Measurements from ENCODE around the gene YJU2.

The YJU2 gene

DNA sequence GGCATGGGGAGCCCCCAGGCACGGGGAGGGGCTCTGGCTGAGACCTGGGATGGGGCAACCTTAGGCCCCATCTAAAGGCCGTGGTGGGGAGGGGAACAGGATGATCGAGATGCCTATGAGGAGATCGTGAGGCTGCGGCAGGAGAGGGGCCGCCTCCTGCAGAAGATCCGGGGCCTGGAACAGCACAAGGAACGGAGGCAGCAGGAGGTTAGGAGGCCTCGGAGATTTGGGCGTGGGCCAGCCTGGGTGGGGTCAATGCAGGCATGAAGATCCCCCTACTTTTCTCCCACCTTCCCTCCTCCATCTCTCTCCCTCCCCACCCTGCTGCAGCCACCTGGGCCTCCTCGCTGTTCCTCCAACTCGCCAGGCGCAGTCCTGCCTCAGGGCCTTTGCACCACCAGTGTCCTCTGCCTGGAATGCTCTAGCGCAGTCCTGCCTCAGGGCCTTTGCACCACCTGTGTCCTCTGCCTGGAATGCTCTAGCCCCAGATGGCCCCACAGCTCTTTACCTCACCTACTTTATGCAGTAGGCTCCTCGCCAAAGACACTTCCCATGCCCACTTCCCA, 36.6 kb upstream of the YJU2 start:
- Histone ChIP-seq H2AFZ (ENCODE audit: low read length) (no peak overlapping the region), H4K20me1 (ENCODE audit: insufficient read depth, low read length) (no peaks in the 10 kb centered on the region)
- TF ChIP-seq, protein P1, sequence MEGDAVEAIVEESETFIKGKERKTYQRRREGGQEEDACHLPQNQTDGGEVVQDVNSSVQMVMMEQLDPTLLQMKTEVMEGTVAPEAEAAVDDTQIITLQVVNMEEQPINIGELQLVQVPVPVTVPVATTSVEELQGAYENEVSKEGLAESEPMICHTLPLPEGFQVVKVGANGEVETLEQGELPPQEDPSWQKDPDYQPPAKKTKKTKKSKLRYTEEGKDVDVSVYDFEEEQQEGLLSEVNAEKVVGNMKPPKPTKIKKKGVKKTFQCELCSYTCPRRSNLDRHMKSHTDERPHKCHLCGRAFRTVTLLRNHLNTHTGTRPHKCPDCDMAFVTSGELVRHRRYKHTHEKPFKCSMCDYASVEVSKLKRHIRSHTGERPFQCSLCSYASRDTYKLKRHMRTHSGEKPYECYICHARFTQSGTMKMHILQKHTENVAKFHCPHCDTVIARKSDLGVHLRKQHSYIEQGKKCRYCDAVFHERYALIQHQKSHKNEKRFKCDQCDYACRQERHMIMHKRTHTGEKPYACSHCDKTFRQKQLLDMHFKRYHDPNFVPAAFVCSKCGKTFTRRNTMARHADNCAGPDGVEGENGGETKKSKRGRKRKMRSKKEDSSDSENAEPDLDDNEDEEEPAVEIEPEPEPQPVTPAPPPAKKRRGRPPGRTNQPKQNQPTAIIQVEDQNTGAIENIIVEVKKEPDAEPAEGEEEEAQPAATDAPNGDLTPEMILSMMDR (IDR thresholded peaks at IDR 0.05; ENCODE audit: low read length), result no peak
- TF ChIP-seq EZH2phosphoT487 (IDR thresholded peaks at IDR 0.05; ENCODE audit: low read length), result no peak
- TF ChIP-seq EZH2 (optimal IDR thresholded peaks at IDR 0.05; ENCODE audit: low read depth, low read length), result no peak

GRCh38 chr19:4213116-4213515, 33.8 kb upstream of the YJU2 start:
- Histone ChIP-seq H3K9me2 (replicated peaks; ENCODE audit: insufficient read depth, low read length) (no peaks in the 10 kb centered on the region), H3F3A (ENCODE audit: insufficient read depth, low read length) (no peaks in the 10 kb centered on the region), H4K20me1 (ENCODE audit: insufficient read depth, low read length) (no peaks in the 10 kb centered on the region), H3K4me1 (ENCODE audit: low read length) (no peaks in the 10 kb centered on the region), H3K79me2 (ENCODE audit: low read length) (no peaks in the 10 kb centered on the region), H3K36me3 (replicated peaks; ENCODE audit: insufficient read depth, low read length) (no peaks in the 10 kb centered on the region), H3K4me3 (ENCODE audit: low read length) (no peak overlapping the region), H3K27me3 (replicated peaks; ENCODE audit: insufficient read depth, low read length) (peaks cover 80% of the 10 kb centered on the region), H3K9me3 (replicated peaks; ENCODE audit: insufficient read depth, low read length) (no peaks in the 10 kb centered on the region), H3K4me2 (ENCODE audit: low read depth, low read length) (no peak overlapping the region), H3K9ac (ENCODE audit: low read length) (no peak overlapping the region), H3K27ac (ENCODE audit: low read length) (no peak overlapping the region), H2AFZ (ENCODE audit: low read length) (no peak overlapping the region)
- DNase-seq, result no peak
- no peak for TF ChIP-seq EZH2phosphoT487 (IDR thresholded peaks at IDR 0.05; ENCODE audit: low read length)
- TF ChIP-seq, protein P1 (IDR thresholded peaks at IDR 0.05; ENCODE audit: low read length), result no peak
- TF ChIP-seq EZH2 (optimal IDR thresholded peaks at IDR 0.05; ENCODE audit: low read depth, low read length), result no peak

More for the DNA sequence above, 36.6 kb upstream of the YJU2 start:
- no peak overlapping the region for H3K4me2 ChIP-seq (ENCODE audit: low read depth, low read length)
- H3K9ac ChIP-seq (ENCODE audit: low read length), result no peak overlapping the region
- H3K9me3 ChIP-seq (replicated peaks; ENCODE audit: insufficient read depth, low read length), result no peaks in the 10 kb centered on the region
- no peaks in the 10 kb centered on the region for H3K36me3 ChIP-seq (replicated peaks; ENCODE audit: insufficient read depth, low read length)
- H3K79me2 ChIP-seq (ENCODE audit: low read length), result no peaks in the 10 kb centered on the region
- H3K4me3 ChIP-seq (ENCODE audit: low read length), result no peak overlapping the region
- no peaks in the 10 kb centered on the region for H3K4me1 ChIP-seq (ENCODE audit: low read length)
- H3K9me2 ChIP-seq (replicated peaks; ENCODE audit: insufficient read depth, low read length), result no peaks in the 10 kb centered on the region
- H3F3A ChIP-seq (ENCODE audit: insufficient read depth, low read length), result no peaks in the 10 kb centered on the region
- DNase-seq, result no peak
- peaks cover 84% of the 10 kb centered on the region for H3K27me3 ChIP-seq (replicated peaks; ENCODE audit: insufficient read depth, low read length)
- no peak overlapping the region for H3K27ac ChIP-seq (ENCODE audit: low read length)

DNA sequence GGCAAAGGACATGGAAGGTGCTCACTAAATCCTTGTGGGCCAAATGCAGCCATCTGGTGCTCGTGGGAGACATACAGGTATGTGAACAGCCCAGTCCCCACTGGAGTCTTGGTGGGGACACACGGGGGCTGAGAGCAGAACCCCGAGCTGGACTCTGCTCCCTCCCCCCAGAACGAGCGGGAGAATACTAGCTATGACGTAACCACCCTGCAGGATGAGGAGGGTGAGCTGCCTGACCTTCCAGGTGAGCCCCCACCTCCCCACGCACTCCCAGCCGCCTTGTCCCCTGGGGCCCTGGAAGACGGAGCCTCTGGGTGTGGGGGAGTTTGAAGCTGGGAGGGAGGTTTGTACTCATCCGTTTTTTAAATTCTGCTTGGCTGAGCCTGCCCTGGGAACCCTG, 31.1 kb upstream of the YJU2 start:
- H3K4me2 ChIP-seq (ENCODE audit: low read depth, low read length), result no peak overlapping the region
- no peaks in the 10 kb centered on the region for H3K79me2 ChIP-seq (ENCODE audit: low read length)
- H3K36me3 ChIP-seq (replicated peaks; ENCODE audit: insufficient read depth, low read length), result no peaks in the 10 kb centered on the region

More for the DNA sequence above, 31.1 kb upstream of the YJU2 start:
- no peak overlapping the region for H3K9ac ChIP-seq (ENCODE audit: low read length)
- H3K27ac ChIP-seq (ENCODE audit: low read length), result no peak overlapping the region
- TF ChIP-seq EZH2phosphoT487 (IDR thresholded peaks at IDR 0.05; ENCODE audit: low read length) (no peak), EZH2 (optimal IDR thresholded peaks at IDR 0.05; ENCODE audit: low read depth, low read length) (no peak)
- TF ChIP-seq, protein P1 (IDR thresholded peaks at IDR 0.05; ENCODE audit: low read length), result no peak
- no peaks in the 10 kb centered on the region for H3K9me3 ChIP-seq (replicated peaks; ENCODE audit: insufficient read depth, low read length)
- no peak overlapping the region for H2AFZ ChIP-seq (ENCODE audit: low read length)
- peaks cover 82% of the 10 kb centered on the region for H3K27me3 ChIP-seq (replicated peaks; ENCODE audit: insufficient read depth, low read length)
- H4K20me1 ChIP-seq (ENCODE audit: insufficient read depth, low read length), result no peaks in the 10 kb centered on the region
- H3F3A ChIP-seq (ENCODE audit: insufficient read depth, low read length), result no peaks in the 10 kb centered on the region
- no peaks in the 10 kb centered on the region for H3K9me2 ChIP-seq (replicated peaks; ENCODE audit: insufficient read depth, low read length)
- no peaks in the 10 kb centered on the region for H3K4me1 ChIP-seq (ENCODE audit: low read length)
- H3K4me3 ChIP-seq (ENCODE audit: low read length), result no peak overlapping the region
- DNase-seq, result no peak
